Raji (cell line): Measurements from ENCODE around the gene GPR156.

Experiments used
- POLR2A ChIP-seq: IDR thresholded peaks from 2 replicates; pipeline ENCODE4 v1.6.1; 2011; ENCODE audit warnings: low read depth, low read length, control low read depth; ENCODE audit not compliant: insufficient read depth

Gene GPR156

DNA sequence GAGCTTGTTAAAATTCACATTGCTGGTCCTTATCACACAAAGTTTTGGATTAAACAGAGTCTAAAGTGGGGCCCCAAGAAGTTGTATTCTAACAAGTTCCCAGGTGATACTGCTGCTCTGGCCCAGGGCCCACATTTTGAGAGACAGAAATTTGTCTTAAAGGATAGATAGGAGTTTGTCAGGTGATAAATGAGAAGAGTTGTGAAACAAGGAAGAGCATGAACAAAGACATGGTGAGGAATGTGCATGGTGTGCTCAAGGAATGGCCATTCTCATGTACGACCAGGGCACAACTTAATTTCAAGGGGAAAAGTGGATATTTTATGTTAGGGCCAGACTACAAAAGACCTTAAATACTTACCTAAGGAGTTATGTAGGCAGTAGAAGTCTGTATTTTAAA, 75.6 kb downstream of the GPR156 start:
- no peak for TF ChIP-seq POLR2A

- TF ChIP-seq POLR2A = no peak
Measured at GRCh38 chr3:120204338-120204737, 80.7 kb downstream of the GPR156 start.

DNA sequence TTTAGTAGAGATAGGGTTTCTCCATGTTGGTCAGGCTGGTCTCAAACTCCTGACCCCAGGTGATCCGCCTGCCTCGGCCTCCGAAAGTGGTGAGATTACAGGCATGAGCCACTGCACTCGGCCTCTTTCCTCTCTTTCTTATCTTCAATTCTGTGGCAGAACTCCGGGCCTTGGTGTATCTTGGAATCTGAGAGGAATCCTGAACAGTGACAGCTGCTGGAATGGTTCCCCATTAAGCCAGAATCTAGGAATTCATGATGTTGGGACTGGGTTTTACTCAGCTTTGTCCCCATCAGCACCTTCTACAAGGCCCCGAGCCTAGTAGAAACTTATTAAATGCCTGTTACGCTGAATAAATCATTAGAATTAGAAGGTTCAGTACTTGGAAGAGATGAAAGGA, 81.4 kb downstream of the GPR156 start:
- no peak for TF ChIP-seq POLR2A

DNA sequence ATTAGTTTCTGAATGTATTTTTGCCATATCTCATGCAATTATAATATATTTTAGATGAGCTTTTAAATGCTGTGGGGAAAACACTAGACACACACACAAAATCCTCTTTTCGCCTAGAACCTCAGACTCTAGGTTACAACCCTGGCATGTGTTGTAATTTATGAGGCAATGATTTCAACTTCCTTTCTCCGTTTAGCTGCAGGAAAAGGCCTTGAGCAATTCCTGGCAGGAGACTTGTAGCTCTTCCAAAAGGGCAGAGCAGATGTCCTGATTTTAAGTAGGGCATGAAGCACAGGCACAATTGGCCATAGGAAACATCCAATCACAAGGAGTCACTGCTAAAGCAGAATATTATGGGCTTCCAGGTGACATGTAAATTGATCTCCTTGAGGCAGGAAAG, 82.0 kb downstream of the GPR156 start:
- TF ChIP-seq POLR2A = no peak

- TF ChIP-seq POLR2A = no peak
Measured at GRCh38 chr3:120202363-120202762, 82.7 kb downstream of the GPR156 start.

GRCh38 chr3:120200493-120201235, 84.4 kb downstream of the GPR156 start:
- TF ChIP-seq POLR2A = no peak

DNA sequence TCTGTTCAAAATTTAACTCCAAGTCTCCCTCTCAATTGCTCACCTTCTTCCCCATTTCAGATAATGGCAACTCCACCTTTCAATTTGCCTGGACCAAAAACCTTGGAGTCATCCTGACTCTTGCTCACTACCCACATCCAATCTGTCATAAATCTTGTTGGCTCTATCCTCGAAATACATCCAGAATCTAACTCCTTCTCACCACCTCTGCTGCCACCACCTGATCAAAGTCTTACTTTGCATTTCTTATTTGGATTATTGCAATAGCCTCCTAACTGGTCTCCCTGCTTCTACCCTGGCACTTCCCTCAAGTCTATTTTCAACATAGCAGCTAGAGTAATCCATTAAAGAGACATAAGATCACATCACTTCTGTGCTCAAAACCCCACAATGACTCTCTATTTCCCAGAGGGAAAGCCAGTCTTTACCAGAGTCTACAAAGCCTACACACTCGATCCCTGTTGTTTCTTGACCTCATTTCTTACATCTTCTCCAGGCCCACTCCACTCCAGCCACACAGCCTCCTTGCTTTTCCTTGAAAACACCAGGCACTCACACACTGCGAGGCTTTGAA, 86.6 kb downstream of the GPR156 start:
- TF ChIP-seq POLR2A = no peak

GRCh38 chr3:120196812-120197211, 88.2 kb downstream of the GPR156 start:
- TF ChIP-seq POLR2A = no peak

- no peak for TF ChIP-seq POLR2A
Measured at GRCh38 chr3:120196333-120196732, 88.7 kb downstream of the GPR156 start.

- TF ChIP-seq POLR2A = no peak
Measured at GRCh38 chr3:120193554-120193953, 91.5 kb downstream of the GPR156 start.

- no peak for TF ChIP-seq POLR2A
Measured at GRCh38 chr3:120192579-120192978, 92.4 kb downstream of the GPR156 start.

DNA sequence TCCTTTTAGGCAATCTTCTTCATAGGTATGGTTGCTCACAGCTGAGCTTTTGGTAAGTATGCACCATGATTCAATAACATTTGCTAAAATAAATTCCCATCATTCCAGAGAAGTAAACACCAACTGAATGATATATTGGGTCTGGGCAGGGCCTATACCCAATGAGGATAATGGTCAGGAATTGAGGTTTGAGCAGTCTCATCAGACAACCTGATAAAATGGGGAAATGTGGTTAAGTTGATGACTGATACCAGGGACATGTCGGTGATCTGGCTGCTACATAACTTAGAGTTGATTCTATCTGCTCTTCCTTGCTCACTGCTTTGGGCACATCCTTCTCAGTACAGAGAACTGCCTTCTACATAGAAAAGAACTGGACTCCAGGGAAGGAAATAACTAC, 92.9 kb downstream of the GPR156 start:
- no peak for TF ChIP-seq POLR2A

DNA sequence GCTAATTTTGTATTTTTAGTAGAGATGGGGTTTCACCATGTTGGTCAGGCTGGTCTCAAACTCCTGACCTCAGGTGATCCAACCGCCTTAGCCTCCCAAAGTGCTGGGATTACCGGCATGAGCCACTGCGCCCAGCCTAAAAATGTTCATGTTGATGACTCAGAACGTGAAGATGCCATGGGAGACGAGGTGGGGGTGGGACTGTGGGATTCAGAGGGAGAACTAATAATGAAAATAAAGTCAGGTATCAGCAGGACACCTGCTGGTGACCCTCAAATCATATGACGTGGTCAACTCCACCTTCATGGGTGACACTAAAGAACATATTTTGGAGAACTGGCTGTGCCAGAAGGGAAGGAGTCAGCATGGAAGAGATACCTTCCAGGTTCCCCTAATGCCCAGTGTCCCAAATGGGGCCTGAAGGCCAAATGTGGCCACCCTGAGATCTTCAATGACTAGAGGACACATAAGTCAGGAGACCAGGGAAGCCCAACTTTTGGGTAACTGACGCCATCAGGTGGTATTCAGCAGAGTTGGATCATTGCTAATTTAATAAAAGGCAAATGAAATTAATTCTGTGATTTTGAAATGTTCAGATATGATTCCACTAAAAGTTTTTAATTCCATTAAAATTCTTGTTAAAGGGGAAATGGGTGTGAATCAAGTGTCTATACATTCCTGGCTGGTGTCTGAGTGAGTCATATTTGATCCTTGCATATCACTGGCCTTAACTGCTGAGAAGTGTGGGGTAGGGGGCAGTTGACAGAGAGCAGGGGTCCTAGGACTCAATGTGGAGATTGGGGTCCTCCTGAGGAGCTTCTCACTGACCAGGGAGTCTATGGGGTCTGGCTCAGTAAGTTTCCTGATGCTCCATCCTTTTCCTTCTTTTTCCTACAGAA, 102.2 kb downstream of the GPR156 start:
- no peak for TF ChIP-seq POLR2A

DNA sequence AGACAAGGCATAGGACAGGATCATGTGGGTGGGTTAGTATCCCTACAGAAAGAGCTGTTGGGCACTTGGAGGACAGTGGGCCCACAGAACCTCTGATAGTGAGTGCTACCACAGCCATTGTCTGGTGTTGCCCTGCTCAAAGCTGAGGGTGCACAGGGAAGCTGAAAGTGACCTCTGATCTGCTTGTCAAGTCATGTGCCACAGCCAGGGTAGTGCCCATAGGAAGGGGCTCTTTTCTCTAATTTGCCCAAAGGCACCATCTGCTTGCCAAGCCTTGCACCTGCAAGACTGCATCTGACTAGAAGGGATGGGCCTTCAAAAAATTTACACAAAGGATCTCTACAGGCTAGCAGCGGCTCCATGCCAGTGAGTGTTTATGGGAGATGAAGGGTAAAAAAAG, 103.4 kb downstream of the GPR156 start:
- no peak for TF ChIP-seq POLR2A

DNA sequence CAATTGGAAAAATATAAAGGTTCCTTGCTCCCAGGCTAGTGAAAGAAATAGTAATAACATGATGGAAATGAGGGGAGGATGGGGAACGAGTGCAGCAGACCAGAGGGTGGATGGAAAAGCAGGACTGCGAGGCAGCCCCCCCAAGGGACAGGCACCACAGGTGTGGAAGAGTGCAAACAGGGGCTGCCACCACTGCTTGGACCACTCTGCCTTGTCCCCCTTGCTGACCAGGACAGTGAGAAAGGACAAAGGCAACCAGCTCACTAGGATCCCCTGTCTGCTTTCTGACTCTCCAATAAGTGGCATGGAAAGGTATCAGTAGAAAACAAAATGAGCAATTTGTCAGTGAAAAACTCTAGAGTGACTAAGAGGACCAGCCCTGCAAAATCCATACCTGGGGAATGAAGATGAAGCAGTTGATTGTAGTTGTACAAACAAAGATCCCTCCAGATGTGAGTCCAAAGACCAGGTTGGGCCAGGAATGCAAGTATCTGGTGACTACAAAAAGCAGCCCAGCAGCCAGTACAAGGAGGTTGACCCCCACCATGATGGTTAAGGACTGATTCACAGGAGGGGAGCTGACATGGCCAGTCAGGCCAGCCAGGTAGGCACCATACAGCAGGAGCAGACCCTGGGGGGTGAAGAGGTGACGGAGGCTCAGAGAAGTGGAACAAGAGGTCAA, 104.2 kb downstream of the GPR156 start:
- no peak for TF ChIP-seq POLR2A

- TF ChIP-seq POLR2A = no peak
Measured at GRCh38 chr3:120177707-120178306, 107.2 kb downstream of the GPR156 start.

DNA sequence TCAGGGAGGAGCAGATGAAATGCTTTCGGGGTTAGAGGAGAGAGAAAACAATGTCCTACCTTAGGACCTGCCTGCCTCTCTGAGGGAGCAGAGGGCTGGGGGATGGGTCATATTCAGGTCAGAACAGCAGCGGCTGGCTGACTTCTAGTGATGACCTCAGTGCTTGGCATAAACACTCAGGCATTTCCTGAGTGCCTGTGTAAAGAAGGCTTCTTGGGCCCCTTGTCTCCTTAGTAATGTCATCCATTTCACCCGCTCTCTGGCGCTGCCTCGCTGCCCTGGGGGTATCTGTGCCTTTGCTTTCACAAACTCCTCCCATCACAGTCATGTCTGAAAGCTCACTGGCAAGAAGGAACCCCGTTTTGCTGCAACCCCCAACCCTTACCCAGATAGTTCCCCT, 107.9 kb downstream of the GPR156 start:
- TF ChIP-seq POLR2A = no peak
